Jurkat, Clone E6-1 (cell line): ENCODE measurements around the gene SYNDIG1.

ENCODE experiments used
- DNase-seq: peaks from one replicate; pipeline ENCODE4 v3.0.0-alpha.2; 2011; ENCODE audit warnings: low read depth, low spot score
- H3K4me3 ChIP-seq: 2 replicates; pipeline ENCODE4 v1.5.1; 2011; ENCODE audit warnings: mild to moderate bottlenecking, low read length, control low read depth, moderate library complexity

SYNDIG1 gene

GRCh38 chr20:24542721-24543120 is 73.3 kb downstream of the SYNDIG1 start:
- no peak for DNase-seq
- no peak overlapping the region for H3K4me3 ChIP-seq

GRCh38 chr20:24543168-24543567 is 73.7 kb downstream of the SYNDIG1 start:
- no peak overlapping the region for H3K4me3 ChIP-seq
- DNase-seq: no peak

GRCh38 chr20:24543741-24544140 is 74.3 kb downstream of the SYNDIG1 start:
- DNase-seq: no peak

GRCh38 chr20:24544371-24544770 is 74.9 kb downstream of the SYNDIG1 start:
- DNase-seq: no peak
- no peak overlapping the region for H3K4me3 ChIP-seq

More at GRCh38 chr20:24543741-24544140, 74.3 kb downstream of the SYNDIG1 start:
- H3K4me3 ChIP-seq: no peak overlapping the region

- DNase-seq: no peak
- no peak overlapping the region for H3K4me3 ChIP-seq
Measured at GRCh38 chr20:24545168-24545567, 75.7 kb downstream of the SYNDIG1 start.

- no peak overlapping the region for H3K4me3 ChIP-seq
- DNase-seq: no peak
Measured at GRCh38 chr20:24546232-24546892, 76.9 kb downstream of the SYNDIG1 start.

- H3K4me3 ChIP-seq: no peak overlapping the region
- no peak for DNase-seq
Measured at GRCh38 chr20:24547967-24548366, 78.5 kb downstream of the SYNDIG1 start.

- H3K4me3 ChIP-seq: no peak overlapping the region
- no peak for DNase-seq
Measured at GRCh38 chr20:24559114-24559732, 89.8 kb downstream of the SYNDIG1 start.

GRCh38 chr20:24560571-24561491 is 91.4 kb downstream of the SYNDIG1 start:
- H3K4me3 ChIP-seq: no peak overlapping the region
- no peak for DNase-seq

GRCh38 chr20:24565835-24566351 is 96.5 kb downstream of the SYNDIG1 start:
- H3K4me3 ChIP-seq: no peak overlapping the region
- DNase-seq: no peak

GRCh38 chr20:24566656-24567055 is 97.2 kb downstream of the SYNDIG1 start:
- no peak for DNase-seq
- no peak overlapping the region for H3K4me3 ChIP-seq

- DNase-seq: no peak
- no peak overlapping the region for H3K4me3 ChIP-seq
Measured at GRCh38 chr20:24567508-24567907, 98.1 kb downstream of the SYNDIG1 start.

- no peak for DNase-seq
- no peak overlapping the region for H3K4me3 ChIP-seq
Measured at GRCh38 chr20:24568842-24569241, 99.4 kb downstream of the SYNDIG1 start.

GRCh38 chr20:24571159-24571558 is 101.7 kb downstream of the SYNDIG1 start:
- no peak overlapping the region for H3K4me3 ChIP-seq
- DNase-seq: no peak

GRCh38 chr20:24572140-24572539 is 102.7 kb downstream of the SYNDIG1 start:
- no peak for DNase-seq
- H3K4me3 ChIP-seq: no peak overlapping the region

- no peak for DNase-seq
- H3K4me3 ChIP-seq: no peak overlapping the region
Measured at GRCh38 chr20:24572862-24573261, 103.4 kb downstream of the SYNDIG1 start.

GRCh38 chr20:24573557-24573956 is 104.1 kb downstream of the SYNDIG1 start:
- H3K4me3 ChIP-seq: no peak overlapping the region
- DNase-seq: no peak

GRCh38 chr20:24574307-24574706 is 104.9 kb downstream of the SYNDIG1 start:
- DNase-seq: no peak

GRCh38 chr20:24574797-24575196 is 105.4 kb downstream of the SYNDIG1 start:
- DNase-seq: no peak
- H3K4me3 ChIP-seq: no peak overlapping the region

More at GRCh38 chr20:24574307-24574706, 104.9 kb downstream of the SYNDIG1 start:
- H3K4me3 ChIP-seq: no peak overlapping the region

GRCh38 chr20:24575811-24576210 is 106.4 kb downstream of the SYNDIG1 start:
- DNase-seq: no peak
- H3K4me3 ChIP-seq: no peak overlapping the region
